Measurements from ENCODE around the gene SPINT3.

Gene SPINT3

GRCh38 chr20:45497971-45498494 is 17.4 kb downstream of the SPINT3 start:
- no peak for ATAC-seq (ENCODE audit: insufficient read depth, low read depth)
- no peaks in the 10 kb centered on the region for H3K36me3 ChIP-seq (ENCODE audit: insufficient read depth, low read length)

GRCh38 chr20:45496166-45496565 is 19.3 kb downstream of the SPINT3 start:
- Histone ChIP-seq H3K36me3 (ENCODE audit: insufficient read depth, low read length) (no peaks in the 10 kb centered on the region), H3K4me3 (ENCODE audit: low read depth in 1 of 2, low read length in 2 of 2) (no peak overlapping the region), H4K20me1 (ENCODE audit: insufficient read depth, low read length) (no peaks in the 10 kb centered on the region), H3K27me3 (ENCODE audit: insufficient read depth, low read length, poor library complexity) (peaks cover 10% of the 10 kb centered on the region), H3K4me2 (ENCODE audit: insufficient read depth, low read length) (no peak overlapping the region), H3K4me1 (ENCODE audit: insufficient read depth, low read length) (no peaks in the 10 kb centered on the region), H2AFZ (ENCODE audit: low read depth, low read length) (no peak overlapping the region), H3K27ac (ENCODE audit: low read length) (no peak overlapping the region), H3K9ac (ENCODE audit: low read depth, low read length) (no peak overlapping the region), H3K79me2 (ENCODE audit: insufficient read depth, low read length) (no peaks in the 10 kb centered on the region), H3K9me3 (ENCODE audit: insufficient read depth, low read length, severe bottlenecking) (no peaks in the 10 kb centered on the region)
- DNase-seq: no peak
- no peak for ATAC-seq (ENCODE audit: insufficient read depth, low read depth)
- no peak for TF ChIP-seq CTCF (IDR thresholded peaks at IDR 0.05; ENCODE audit: borderline replicate concordance, extremely low read depth, low read length, poor library complexity, severe bottlenecking)
- TF ChIP-seq EZH2 (IDR thresholded peaks at IDR 0.05; ENCODE audit: borderline replicate concordance, low read depth, low read length, severe bottlenecking): no peak

More at GRCh38 chr20:45497971-45498494, 17.4 kb downstream of the SPINT3 start:
- no peak overlapping the region for H3K4me3 ChIP-seq (ENCODE audit: low read depth in 1 of 2, low read length in 2 of 2)
- no peak overlapping the region for H3K27ac ChIP-seq (ENCODE audit: low read length)
- DNase-seq: no peak
- no peak for TF ChIP-seq EZH2 (IDR thresholded peaks at IDR 0.05; ENCODE audit: borderline replicate concordance, low read depth, low read length, severe bottlenecking)
- peak; percentile 15 for TF ChIP-seq CTCF (IDR thresholded peaks at IDR 0.05; ENCODE audit: borderline replicate concordance, extremely low read depth, low read length, poor library complexity, severe bottlenecking)
- no peak overlapping the region for H3K9ac ChIP-seq (ENCODE audit: low read depth, low read length)
- no peaks in the 10 kb centered on the region for H4K20me1 ChIP-seq (ENCODE audit: insufficient read depth, low read length)
- H2AFZ ChIP-seq (ENCODE audit: low read depth, low read length): no peak overlapping the region
- H3K79me2 ChIP-seq (ENCODE audit: insufficient read depth, low read length): no peaks in the 10 kb centered on the region
- H3K9me3 ChIP-seq (ENCODE audit: insufficient read depth, low read length, severe bottlenecking): no peaks in the 10 kb centered on the region
- peaks cover 14% of the 10 kb centered on the region for H3K27me3 ChIP-seq (ENCODE audit: insufficient read depth, low read length, poor library complexity)
- H3K4me2 ChIP-seq (ENCODE audit: insufficient read depth, low read length): no peak overlapping the region
- no peaks in the 10 kb centered on the region for H3K4me1 ChIP-seq (ENCODE audit: insufficient read depth, low read length)

GRCh38 chr20:45495501-45495941 is 19.9 kb downstream of the SPINT3 start:
- no peaks in the 10 kb centered on the region for H4K20me1 ChIP-seq (ENCODE audit: insufficient read depth, low read length)
- H2AFZ ChIP-seq (ENCODE audit: low read depth, low read length): no peak overlapping the region
- ATAC-seq (ENCODE audit: insufficient read depth, low read depth) (no peak), DNase-seq (no peak)
- no peaks in the 10 kb centered on the region for H3K9me3 ChIP-seq (ENCODE audit: insufficient read depth, low read length, severe bottlenecking)
- H3K79me2 ChIP-seq (ENCODE audit: insufficient read depth, low read length): no peaks in the 10 kb centered on the region
- no peak for TF ChIP-seq EZH2 (IDR thresholded peaks at IDR 0.05; ENCODE audit: borderline replicate concordance, low read depth, low read length, severe bottlenecking)
- no peak for TF ChIP-seq CTCF (IDR thresholded peaks at IDR 0.05; ENCODE audit: borderline replicate concordance, extremely low read depth, low read length, poor library complexity, severe bottlenecking)
- no peaks in the 10 kb centered on the region for H3K4me1 ChIP-seq (ENCODE audit: insufficient read depth, low read length)
- H3K9ac ChIP-seq (ENCODE audit: low read depth, low read length): no peak overlapping the region
- no peak overlapping the region for H3K4me2 ChIP-seq (ENCODE audit: insufficient read depth, low read length)
- peaks cover 8% of the 10 kb centered on the region for H3K27me3 ChIP-seq (ENCODE audit: insufficient read depth, low read length, poor library complexity)
- no peaks in the 10 kb centered on the region for H3K36me3 ChIP-seq (ENCODE audit: insufficient read depth, low read length)
- H3K27ac ChIP-seq (ENCODE audit: low read length): no peak overlapping the region
- H3K4me3 ChIP-seq (ENCODE audit: low read depth in 1 of 2, low read length in 2 of 2): no peak overlapping the region

Data from DND-41 (cell line).